G401 (cell line): Measurements from ENCODE around the gene PTPRM. TPM values are rescaled to one million over a fixed set of nuclear protein-coding genes. Genes with fewer than 3 reads are reported as not detected.
"Not testable (repeated sequence)": the region's sequence is repeated elsewhere in the genome, so short reads cannot be mapped to it uniquely, and the experiment has no call there.

Experiments
- DNase-seq: peaks from one replicate; pipeline ENCODE4 v3.0.0-alpha.2; 2015; ENCODE audit warnings: low spot score
- in situ Hi-C: cut with HindIII; loops from 2 replicates; pipeline ENCODE4 v1.10.0; 2016; ENCODE audit warnings: low sequenced_read_pairs, mixed read lengths
- total RNA-seq: library from RNA; depleted of rRNA; stranded (reverse); fragments of >200 nt; shearing (Covaris generic); gene quantifications from 2 replicates; pipeline ENCODE4 v1.2.3, GENCODE V29; 2014

PTPRM gene
- total RNA-seq, 1 experiment from 2014 or later, result not detected

DNA sequence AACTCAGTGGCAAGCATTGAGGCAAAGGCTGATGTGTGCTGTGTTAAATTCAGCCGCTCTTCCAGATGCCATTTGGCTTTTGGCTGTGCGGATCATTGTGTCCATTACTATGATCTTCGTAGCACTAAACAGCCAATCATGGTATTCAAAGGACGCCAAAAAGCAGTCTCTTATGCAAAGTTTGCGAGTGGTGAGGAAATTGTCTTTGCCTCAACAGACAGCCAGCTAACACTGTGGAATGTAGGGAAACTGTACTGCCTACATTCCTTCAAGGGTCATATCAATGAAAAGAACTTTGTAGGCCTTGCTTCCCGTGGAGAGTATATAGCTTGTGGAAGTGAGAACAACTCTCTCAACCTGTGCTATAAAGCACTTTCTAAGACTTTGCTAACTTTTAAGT lies 846.6 kb downstream of the PTPRM start:
- in situ Hi-C loops, result no loop called here
- DNase-seq, result no peak

DNA sequence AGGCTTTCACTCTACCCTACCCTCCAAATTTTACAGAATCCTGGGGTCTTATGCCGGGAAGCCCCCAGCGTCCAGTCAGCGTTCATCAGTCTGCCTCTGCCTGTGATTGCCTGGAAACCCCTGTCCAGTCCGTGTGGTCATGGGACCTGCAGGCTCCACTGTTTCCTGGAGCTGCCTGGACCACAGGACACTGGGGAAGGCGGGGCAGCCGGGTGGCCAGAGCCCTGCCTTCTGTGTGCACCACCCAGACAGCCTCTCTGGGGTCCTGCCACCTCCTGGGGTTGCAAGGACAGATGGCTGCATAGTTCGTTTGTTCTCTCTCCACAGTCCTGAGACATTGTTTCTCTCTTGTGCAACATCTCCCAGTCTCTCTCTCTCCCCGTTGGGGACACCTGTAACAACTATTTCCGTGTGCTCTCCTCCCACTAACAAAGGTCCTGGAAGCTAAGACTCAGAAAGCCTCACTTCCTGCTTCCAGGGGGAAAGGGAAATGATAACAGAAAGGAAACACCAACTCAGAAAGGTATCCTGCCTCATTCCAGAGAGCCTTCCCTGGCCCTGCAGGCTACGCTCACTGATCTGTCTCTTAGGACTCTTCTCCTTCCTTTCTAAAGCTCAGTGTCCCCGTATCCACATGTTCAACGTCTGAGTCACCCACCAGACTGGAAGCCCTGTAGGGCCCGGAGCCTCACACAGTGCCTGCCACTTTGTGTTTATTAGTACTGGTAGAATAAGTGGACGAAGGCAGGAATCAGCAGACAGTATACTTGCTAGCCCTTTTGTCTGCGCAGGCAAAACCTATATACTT lies 849.3 kb downstream of the PTPRM start:
- no peak for DNase-seq
- in situ Hi-C loops, result no loop called here

DNA sequence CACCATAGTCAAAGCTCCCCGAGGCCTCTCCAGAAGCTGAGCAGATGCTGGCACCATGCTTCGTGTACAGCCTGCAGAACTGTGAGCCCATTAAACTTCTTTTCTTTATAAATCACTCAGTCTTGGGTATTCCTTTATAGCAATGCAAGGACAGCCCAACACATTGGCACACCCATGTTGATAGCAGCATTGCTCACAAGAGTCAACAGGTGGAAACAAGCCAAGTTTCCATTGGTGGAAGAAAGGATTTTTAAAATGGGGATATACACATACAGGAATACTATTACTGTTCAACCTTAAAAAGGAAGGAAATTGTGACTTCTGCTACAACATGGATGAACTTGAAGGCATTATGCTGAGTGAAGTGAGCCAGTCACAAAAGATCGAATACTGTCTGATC lies 855.3 kb downstream of the PTPRM start:
- in situ Hi-C loops, result no loop called here
- DNase-seq, result no peak

DNA sequence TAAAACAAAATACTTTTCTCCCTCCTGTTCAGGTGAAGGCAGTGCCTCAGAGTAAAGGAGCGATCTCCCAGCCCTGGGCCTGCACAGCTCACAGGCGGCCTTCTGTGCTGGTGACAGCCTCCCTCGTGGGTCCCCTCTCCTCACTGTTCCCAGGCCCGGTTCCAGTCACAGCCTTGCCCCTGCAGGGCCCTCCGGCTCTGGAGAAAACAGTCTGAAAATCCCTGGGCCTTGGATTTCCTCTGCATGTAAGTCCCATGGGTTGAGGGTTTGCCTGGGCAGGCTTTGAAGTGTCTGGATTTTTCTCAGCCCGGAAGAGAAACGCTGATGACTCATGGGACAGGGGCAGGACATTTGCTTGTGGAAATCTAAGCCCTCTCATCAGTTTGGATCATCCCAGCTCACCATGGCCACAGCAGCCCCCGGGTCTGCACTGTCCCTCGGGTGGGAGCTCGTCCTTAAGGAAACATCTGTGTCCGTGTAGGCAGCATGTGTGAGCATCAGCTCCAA lies 856.0 kb downstream of the PTPRM start:
- DNase-seq, result no peak
- in situ Hi-C loops, result no loop called here

DNA sequence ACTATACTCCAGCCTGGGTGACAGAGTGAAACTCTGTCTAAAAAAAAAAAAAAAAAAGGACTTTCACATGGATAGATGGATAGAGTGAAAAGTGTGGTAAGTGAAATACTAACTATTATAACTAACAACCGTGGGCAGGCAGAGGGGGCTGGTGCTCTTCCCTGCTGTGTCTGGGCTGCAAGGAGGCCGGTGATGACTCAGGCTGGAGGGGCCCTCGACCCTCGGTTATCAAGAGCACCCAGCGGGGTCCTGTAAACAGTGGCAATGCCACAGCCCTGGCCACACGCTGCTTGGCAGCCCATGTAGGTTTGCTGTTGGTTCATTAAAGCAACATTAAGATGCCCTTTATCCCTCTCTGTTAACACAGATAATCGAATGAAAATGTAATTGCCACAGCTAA lies 857.4 kb downstream of the PTPRM start:
- in situ Hi-C loops, result no loop called here
- DNase-seq, result no peak

DNA sequence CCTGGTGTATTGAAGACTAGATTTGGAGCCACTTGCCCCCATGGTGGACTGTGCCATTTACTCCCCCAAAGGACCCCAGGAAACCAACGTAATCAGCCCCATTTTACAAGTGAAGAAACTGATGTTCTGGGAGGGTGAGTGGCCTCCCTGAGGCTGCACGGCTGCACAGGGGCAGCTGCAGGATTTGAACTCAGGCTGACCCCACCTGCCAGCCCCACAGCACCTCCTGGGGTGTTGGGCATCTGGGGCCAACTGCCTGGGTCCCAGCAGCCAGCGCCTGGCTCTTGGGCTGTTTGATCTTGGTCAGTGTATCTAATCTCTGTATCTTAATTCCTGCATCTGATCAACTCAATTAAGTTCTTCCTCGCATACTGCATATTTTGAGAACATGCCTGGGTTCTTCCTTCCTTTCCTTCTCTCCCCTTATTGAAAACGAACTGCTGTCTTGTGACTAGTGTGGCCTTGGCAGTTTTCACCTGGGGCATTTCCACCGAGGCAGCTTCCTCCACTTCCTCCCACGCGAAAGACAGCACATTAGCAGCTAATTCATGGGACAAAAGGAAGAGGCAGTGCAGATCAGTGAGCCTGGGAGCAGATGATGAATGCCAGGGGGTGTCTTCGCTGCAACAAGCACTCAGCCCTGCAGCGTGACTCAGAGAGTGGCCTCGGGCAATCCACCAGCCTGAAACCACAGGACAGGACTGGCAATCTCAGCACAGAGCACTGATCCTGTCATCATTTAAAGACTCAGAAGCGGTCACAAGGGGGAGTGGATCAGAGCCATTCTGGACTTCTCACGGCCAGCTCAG lies 858.0 kb downstream of the PTPRM start:
- in situ Hi-C loops, result no loop called here
- DNase-seq, result peak; percentile 15

DNA sequence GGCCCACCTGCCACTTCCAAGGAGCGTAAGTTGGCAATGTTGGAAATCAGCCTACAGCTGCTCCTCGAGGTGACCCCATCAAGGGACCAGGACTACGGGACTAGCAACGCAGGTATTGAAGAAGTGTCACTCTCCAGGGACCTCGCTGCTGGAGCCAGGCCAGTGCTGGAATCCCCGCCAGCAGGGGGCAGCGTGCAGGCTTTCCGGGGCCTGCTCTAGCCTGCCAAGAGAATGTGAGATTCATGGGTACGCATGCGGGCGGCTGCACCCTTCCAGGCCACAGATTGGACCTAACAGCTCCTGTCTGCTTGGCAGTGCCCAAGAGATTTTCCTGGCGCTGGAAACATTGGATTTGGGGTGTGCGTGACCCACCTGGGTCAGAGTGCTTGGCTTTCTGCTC lies 859.3 kb downstream of the PTPRM start:
- in situ Hi-C loops, result no loop called here
- no peak for DNase-seq

DNA sequence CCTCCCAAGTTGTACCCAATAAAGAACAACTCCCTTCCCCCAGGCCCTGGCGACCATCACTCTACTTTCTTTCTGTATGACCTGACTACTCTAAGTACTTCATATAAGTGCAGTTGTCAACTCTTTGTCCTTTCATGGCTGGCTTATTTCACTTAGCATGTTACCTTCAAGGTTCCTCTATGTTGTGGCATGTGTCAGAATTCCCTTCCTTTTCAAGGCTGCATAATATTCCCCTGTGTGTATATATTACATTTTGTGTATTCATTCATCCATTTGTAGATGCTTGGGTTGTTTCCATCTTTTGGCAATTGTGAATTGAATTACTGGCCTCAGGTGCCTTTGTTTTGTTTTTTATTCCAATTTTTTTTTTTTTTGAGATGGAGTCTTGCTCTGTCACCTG lies 860.2 kb downstream of the PTPRM start:
- DNase-seq, result no peak
- in situ Hi-C loops, result no loop called here

DNA sequence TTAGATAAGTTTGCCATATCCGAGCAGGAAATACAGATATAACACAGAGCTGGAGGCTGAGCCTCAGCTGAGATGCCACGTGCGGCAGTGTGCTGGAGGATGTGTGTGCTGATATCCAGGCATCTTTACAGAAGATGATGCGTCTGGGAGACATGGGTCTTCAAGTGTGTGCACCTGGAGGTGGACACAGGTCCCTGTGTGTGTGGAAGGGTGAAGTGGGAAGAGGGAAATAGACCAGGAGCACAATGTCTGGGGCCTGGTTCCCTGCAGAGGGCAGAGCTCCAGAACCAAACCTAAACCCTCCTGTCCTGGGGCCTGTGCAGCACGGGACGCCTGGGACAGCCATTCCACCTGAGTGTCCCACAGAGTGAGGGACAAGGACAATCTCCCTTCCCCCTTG lies 861.8 kb downstream of the PTPRM start:
- DNase-seq, result no peak
- in situ Hi-C loops, result no loop called here

DNA sequence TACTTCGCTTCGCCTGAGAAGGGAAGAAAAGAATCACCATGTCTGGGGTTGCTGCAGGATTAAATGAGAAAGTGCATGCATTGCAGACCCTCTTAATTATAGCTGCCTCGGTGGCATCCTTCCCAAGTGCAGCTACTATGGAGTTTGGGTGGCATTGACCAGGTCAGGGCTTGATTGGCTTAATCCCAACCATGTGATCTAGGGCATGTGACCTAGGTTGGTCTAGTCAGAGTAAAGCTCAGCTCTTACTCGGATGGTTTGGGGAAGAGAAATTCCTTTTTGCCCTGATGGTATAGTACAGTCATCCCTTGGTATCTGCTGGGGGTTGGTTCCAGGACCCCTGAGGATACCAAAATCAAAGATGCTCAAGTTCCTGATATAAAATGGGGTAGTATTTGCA lies 863.9 kb downstream of the PTPRM start:
- no peak for DNase-seq
- in situ Hi-C loops, result no loop called here

DNA sequence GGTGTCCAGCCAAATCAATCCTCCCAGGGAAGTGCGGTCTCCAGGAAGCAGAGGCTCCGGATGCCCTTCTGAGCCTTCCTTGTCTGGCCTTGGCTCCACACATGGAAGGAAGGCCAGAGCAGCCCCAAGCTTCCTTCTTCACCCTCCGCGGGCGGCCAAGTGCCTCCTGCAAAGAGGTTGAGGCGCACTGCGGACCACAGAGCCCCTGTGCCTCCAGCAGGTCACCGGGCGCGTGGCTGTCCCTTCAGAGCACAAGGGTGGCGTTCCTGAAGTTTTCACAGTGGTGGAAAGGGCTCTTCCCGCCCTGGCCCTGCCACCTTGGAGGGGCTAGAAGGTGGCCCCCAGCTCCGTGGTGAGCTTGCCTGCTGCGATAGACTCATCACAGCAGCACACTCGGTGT lies 866.2 kb downstream of the PTPRM start:
- in situ Hi-C loops, result no loop called here
- DNase-seq, result no peak

DNA sequence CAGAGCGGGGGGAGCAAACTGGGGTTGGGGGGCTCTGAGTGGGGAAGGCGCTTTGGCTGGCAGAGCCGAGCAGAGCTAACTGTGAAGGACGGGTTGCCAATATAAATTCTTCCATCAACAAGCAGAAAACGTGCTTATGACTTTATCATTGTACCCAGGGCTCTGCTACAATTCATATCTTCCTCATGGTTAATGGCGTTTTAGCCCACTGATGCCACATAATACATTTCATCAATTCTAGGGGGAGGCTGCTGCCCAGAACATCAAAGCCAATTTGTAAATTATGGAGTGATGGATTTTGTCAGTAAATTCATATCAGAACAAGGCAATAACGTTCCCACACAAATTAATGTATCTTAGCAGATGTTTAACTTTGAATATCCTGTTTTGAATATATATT lies 866.7 kb downstream of the PTPRM start:
- DNase-seq, result no peak
- in situ Hi-C loops, result no loop called here

DNA sequence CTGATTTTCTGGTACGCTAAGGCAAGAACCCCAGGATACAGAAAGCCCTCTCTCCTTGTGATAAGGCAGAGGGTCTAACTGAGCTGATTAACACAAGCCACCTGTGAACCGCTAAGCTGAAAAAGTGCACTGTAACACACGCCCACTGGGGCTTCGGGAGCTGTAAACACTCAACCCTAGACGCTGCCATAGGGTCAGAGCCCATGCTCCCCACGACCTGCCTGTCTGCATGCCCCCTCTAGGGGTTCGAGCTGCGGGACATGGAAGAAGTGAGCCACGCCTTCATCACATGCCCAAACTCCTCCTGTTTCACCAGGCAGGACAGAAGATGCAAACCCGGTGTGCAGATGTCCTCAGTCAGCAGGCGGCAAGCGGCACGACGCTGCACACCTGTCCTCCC lies 868.3 kb downstream of the PTPRM start:
- in situ Hi-C loops, result no loop called here
- DNase-seq, result no peak

DNA sequence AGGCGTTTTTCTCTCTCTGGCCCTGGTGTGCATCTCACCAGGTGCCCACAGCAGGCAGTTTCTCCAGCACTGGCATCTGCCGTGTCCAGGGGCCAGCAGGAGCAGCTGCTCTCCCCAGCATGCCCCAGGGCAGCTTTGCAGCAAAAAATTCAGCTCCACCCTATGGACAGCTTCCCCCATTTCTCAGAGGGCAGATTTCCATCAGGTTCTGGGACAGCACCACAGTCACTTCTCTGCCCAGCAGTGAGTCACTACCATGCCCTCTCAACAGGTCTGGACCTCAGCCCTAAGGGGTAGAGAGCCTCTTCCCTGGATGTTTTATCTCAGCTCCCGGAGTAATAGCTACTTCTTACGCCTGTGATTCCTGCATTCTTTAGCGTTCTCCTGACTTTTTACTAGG lies 871.9 kb downstream of the PTPRM start:
- no peak for DNase-seq
- in situ Hi-C loops, result no loop called here

DNA sequence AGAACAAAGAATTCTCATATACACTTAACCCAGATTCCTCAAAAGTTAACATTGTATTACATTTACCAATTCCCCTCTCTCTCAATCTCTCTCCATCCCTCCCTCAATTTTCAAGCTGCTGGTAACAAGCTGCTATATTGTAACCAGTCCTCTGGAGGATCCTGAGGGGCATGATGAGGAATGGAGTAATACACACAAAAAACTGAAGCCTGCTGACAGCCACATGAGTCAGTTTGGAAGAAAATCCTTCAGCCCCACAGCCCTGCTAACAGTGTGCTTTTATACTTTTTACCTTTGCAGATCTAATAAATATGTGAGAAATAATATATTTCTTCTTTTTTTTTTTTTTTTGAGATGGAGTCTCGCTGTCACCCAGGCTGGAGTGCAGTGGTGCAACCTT lies 876.4 kb downstream of the PTPRM start:
- no peak for DNase-seq
- in situ Hi-C loops, result no loop called here

DNA sequence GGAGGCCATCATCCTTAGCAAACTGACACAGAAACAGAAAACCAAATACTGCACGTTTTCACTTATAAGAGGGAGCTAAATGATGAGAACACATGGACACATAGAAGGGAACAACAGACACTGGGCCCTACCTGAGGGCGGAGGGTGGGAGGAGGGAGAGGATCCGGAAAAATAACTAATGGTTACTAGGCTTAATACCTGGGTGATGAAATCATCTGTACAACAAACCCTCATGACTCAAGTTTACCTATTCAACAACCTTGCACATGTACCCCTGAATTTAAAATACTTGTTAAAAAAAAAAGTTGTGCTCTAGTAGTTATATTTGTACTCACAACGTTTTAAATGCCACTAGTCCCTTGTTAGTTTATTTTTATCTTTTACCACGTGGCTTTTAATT lies 879.8 kb downstream of the PTPRM start:
- DNase-seq, in situ Hi-C loops: not testable (repeated sequence)

DNA sequence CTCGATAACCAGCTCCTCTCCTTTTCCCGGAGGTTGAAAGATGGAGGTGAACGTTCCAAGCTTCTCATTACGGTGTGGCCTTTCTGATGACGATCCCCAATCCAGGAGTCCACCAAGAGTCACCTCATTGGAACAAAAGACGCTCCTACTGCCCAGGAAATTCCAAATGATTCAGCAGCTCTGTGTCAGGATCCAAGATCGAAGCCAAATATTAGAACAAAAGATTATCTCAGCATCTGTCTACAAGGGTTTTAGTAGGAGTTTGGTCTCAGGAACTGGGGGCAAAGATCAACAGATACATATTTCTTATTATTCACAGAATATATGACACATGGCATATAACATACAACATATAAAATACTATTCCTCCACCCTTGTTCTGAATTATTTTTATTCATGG lies 881.0 kb downstream of the PTPRM start:
- no peak for DNase-seq
- in situ Hi-C loops, result no loop called here

DNA sequence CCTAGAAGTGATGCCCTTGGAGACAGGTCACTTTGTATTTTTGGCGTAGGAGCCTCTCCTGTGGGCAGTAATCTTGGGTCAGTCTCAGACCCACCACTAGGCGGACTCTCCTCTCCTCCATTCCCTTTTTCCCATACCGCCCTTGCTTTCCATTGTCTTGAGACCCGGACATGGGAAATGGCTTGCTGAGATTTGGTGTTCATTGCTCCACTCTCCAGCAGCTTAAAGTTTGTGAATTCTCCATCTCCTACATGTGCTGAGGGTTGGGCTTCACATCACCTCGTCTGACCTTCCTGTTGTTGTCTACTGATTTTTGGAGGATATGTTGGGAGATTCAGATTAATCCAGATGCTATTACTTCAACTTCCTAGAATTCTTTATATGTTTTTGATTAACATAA lies 882.9 kb downstream of the PTPRM start:
- no peak for DNase-seq

DNA sequence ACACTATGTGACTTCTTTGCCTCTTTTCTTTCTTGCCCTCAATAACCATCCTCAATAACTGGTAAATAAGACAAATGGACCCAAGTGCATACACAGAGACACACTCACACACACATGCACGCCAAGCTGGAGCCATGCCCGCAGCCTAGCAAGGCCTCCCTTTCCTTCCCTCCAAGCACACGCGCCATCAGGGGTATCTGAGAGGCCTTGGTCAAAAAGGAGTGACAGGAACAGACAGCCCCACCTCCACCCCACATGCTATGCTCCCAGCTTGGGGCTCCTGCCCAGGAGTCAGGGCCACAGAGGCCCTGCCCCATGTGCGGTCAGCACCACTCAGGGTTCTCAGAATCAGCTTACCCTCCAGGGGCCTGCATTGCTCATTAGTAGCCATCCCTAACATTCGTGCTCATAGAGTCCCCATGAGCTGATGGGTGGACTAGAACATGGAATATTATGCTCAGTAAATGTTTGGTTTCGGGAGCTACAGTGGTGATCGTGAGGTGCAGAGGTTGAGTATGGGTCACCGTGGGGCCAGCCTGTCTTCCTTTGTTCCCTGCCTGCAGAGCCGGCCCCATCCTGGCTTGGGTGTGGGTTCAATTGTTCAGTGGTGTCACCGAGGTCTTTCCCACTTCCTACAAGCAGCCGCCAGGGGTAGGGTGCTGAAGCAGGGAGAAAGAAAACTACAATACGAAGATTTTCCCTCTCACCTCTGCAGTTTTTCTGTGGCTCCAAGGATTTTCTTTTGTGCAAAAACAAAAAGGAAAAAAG lies 884.0 kb downstream of the PTPRM start:
- no peak for DNase-seq
- in situ Hi-C loops, result no loop called here

More for the DNA sequence above, 882.9 kb downstream of the PTPRM start:
- in situ Hi-C loops, result no loop called here

DNA sequence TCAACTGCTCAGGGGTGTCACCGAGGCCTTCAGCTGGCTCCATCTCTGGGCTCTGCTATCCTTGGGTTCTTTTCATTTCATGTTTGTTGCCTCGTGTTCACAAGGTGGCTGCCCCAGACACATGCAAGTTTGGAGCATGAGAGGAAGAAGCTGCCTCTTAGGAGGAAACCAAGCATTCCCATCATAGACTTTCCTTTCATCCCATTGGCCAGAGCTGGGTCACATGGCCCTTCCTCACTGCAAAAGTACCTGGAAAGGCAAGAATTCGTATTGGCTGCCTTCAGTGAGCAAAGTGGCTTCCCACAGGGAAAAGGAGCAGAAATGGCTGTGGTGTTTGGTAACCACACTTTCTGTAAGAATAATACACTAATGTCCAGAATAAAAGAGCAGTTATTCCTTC lies 886.4 kb downstream of the PTPRM start:
- in situ Hi-C loops, result no loop called here
- no peak for DNase-seq
